CD4-positive, alpha-beta T cell treated with Interleukin-15 for 1 hour (primary cell): Measurements from ENCODE around the gene CDC26.
A peak's percentile ranks its signal among the peaks of the same experiment; 100 is the strongest.
"Not testable (repeated sequence)": the region's sequence is repeated elsewhere in the genome, so short reads cannot be mapped to it uniquely, and the experiment has no call there.

Experiments
- DNase-seq: peaks from one replicate; pipeline ENCODE4 v3.0.0-alpha.2; 2020

CDC26 gene

DNA sequence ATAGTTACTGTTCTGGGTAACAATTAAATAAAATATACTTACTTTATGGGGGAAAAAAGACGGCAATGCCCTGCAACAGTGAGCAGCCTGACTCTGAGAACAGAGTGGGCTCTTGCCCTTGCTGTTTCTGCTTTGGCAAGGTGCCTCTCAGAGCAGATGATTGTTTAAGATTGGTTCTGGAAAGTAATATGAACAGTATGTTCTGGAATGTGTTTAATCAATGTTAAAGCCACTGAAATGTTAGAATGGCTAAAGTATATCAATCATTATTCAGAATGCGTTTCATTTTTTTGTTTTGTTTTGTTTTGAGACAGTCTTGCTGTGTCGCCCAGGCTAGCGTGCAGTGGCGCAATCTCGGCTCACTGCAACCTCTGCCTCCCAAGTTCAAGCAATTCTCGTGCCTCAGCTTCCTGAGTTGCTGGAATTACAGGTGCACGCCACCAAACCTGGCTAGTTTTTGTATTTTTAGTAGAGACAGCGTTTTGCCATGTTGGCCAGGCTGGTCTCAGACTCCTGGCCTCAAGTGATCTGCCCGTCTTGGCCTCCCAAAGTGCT, 39.6 kb downstream of the CDC26 start:
- not testable (repeated sequence) for DNase-seq

DNA sequence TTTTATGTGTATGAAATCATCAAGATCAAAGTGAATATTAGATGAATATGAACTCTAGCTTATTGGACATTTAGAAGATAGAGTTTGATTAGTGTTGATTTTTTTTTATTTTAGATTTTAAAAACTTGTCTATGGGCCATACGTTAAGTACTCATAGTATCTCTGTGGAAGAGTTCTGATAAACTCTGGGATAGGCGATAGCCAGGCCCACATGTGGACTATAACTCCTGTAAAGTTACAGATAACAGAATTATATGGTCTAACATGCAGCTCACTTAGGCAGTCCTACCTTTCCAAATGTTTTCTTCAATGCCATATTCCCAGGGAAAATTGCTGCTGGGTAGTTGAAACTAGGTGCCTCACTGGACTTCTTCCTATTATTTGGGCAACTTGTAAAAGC, 43.7 kb downstream of the CDC26 start:
- DNase-seq, result no peak

DNA sequence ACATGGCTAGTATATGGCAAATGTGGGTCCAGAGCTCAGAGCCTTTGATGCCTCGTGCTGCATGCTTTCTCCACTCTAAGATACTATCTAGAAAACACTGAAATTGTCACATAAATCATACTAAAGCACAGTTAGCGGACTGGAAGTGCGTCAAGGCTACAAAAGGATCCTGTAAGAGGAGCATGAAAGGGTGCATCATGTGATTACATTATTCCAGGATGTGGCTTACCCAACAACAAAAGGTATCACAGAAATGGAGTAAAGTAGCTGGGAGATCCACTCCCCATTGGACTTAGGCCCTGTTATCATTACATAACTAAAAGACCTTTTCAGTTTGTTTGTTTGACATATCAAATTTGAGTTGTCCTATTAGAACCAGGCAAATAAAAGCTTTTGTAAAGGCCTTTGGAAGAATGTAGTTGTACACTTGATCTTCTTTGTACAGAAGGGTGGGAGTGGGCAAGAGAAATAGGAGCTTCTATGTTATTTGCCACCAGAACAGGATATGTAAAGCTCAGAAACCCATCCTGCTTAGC, 47.2 kb downstream of the CDC26 start:
- DNase-seq, result no peak

DNA sequence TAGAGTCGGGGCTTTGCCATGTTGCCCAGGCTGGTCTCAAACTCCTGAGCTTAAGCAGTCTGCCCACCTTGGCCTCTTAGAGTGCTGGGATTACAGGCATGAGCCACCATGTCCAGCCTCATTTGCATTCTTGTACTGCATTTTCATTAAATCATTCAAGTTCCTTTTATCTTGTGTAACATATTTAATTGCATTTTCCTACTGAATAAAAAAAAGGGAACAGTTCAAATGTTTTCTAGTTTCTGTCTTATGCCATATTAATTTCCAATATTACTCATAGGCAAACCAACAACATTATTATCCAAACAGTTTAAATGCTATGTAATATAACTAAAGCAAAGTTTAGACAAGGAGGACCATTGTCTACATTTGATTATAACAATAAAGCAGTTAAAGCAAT, 47.9 kb downstream of the CDC26 start:
- DNase-seq, result no peak

DNA sequence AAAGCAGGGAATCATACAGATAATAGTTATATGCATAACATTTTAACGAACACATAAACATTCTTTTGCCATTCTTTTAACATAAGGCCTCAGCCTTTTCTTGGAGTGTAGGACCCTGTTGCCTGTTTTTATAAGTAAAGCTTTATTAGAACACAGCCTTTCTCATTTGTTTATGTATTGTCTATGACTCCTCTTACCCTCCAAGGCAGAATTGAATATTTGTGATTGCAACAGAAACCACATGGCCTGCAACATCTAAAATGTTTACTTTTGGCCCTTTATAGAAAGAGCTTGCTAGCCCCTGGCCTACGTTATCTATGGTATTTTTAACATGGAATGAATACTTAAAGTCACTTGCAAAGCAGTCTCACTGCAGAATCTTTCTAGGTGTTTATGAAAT, 51.4 kb downstream of the CDC26 start:
- DNase-seq, result no peak

DNA sequence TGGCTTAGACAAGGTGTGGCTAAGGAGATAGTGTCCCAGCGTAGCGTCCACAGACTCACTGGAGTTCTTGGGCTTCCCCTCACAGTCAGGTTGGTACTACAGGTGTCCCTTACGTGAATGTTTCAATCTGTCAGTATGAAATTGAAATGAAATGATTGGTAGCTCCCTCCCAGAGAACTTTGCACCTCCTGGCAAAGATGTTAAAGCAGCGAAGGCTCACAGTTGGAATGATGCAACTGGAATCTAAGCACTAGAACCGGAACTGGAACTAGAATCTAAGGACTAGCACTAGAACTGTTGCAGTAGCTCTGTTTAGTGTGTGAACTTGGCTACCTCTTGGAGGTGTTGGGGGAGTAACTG, 52.9 kb downstream of the CDC26 start:
- no peak for DNase-seq

DNA sequence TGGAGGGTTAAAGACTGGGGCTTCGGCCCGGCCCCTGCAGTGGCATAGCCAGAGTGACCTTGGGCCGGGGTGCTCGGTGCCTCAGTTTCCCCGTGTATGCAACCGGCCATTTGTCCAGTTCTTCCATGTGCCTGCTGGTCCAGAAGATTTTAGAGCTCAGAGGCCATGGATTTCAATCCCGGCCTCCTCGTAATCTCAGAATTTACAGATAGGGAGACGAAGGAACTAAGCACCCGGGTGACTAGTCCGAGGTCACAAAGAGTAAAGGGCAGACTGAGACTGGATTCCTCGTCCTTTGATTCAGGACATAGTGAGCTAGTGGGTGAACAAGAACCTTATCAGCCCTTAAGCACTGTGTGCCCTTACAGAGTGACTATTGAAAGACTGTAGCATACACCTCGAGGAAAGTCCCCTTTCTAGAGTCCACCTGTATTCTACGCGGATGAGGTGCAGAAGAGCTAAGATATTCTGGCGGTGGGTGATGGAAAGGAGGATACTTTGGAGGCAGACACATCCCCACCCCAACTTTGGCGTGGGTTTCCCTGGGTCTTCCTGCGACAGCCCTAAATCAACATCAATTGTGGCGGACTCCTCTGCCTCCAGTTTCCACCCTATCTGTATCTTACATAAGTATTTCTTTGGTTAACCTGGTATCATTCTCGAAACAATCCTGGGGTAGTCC, 53.4 kb downstream of the CDC26 start:
- DNase-seq, result no peak

DNA sequence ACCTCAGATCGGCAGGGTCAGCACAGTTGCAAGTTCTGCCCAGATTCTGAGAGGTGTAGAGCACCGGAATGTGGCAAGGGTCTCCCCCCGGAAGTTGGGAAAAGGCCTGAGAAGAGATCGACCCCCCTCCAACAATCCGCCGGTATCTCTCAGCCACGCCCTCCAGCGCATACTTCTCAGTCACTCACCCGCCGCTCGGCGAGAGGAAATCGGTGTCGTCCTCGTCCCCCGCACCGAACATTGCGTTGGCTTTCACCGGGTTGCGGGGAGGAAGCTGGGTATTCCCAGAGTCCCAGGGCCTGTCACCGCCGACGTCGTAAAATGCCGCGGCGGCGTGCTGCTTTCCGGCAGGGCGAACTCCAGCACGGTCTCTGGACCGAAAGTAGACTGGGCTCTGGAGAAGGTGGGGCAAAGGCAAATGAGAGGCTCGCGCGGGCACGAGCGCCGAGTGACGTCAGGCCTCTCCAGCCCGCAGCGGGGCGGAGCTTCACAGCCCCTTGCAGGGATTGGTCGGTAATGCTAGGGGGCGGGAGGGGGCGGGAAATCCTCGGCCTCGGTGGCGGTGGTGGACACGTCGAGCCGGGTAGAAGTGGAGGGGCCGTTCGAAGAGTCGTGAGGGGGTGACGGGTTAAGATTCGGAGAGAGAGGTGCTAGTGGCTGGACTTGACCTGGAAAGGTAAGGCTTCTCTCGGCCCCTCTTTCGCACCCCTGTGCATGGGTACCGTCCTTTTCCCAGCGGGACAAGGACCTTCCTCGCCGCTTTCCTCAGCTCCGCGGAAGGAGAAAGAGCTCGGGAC, 54.2 kb downstream of the CDC26 start, which contains the start of the genes FKBP15 and SLC31A1:
FKBP15 (minus strand) TSS at position 275 of the 797 bp plus-strand sequence; CDS start at position 241, 34 bp downstream.
SLC31A1 (plus strand) TSS at position 542 of the 797 bp plus-strand sequence. CDS start 34,605 bp downstream, outside the sequence.
- peak; percentile 98 for DNase-seq

DNA sequence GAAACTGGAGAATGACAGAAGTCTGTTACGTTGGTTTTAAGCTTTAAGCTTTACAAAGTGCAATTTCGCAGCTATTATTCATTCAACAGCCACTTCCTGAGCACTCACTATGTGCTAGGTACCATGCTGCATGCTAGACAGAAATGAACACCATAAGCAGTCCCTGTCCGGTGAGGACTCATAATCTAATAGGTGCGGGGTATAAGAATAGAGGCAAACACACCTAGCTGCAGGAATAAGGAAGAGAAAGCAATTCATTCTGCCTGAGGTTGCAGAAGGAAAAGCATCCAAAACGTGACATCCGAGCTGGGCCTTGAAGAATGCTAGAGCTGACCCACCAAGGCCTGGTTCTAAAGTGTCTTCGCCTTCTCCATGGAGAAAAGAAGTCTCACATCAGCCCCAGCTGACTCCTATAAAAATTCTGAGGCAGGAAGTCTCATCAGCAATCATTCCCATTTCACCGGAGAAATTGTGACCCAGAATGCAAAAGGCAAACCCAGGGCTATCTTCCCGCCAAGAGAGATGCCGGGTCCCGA, 54.8 kb downstream of the CDC26 start:
- no peak for DNase-seq

DNA sequence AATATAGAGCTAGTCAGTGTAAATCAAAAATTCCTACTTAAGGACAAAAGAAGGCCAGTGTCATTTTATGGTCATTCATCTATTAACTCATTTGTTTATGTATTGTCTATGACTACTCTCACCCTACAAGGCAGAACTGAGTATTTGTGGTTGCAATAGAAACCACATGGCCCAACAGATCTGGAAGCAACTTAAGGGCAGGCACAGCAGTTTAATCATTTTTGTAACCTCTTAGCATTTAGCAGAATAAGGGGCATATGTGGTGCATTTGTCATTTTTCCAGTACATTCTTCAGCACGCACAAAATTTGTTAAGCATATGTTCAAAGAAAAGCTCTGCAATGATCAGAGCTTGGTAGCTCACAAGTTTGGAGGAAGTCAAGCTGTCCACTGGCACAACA, 55.4 kb downstream of the CDC26 start:
- peak; percentile 30 for DNase-seq

DNA sequence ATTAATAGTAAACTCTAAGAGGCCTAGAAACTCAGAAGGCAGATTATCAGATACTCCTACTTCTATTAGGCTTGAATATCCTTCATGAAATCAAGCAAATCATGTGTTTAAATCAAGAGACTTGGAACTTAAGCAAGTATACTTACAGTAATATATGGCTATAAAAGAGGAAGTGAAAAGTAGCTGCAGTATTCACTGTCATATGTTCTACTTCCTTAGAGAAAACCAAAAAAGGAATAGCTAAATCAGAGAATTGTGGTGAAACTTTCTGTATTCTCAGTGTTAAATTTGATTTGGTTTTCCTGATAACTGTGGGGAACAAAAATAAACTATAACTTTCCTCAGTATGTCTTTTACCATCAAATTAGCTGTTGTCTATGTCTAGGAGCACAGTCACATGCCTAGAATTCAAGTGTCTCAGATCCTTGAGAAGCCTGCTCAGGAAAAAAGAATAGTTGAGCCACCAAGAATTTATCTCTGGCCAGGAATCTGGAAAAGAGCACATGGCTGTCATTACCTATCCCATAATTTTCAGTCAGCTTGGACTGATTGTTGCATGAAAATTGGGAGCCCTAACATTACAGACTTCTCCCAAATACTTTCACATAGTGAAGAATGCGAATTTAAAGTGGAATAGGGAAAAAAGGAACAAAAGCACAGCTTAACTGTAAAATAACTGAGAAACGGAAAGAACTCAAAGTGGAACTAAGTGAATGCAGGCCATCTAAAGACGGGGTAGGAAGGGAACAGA, 56.0 kb downstream of the CDC26 start:
- no peak for DNase-seq
